PFSK-1 (cell line): Measurements from ENCODE around the gene PAPOLB.

Source experiments
- FOXP2 ChIP-seq: optimal IDR thresholded peaks from 2 replicates; pipeline ENCODE3; 2011; ENCODE audit warnings: borderline replicate concordance, control low read depth, inconsistent platforms; ENCODE audit not compliant: insufficient read depth; ENCODE audit errors: extremely low read length, extremely low read depth
- POLR2AphosphoS5 ChIP-seq: IDR thresholded peaks from 2 replicates; pipeline ENCODE4 v1.6.1; 2012; ENCODE audit warnings: low read depth, mild to moderate bottlenecking, control low read depth, low read length, moderate library complexity
- REST ChIP-seq, 2 experiments: IDR thresholded peaks; 2 replicates each; pipeline versions ENCODE4 v1.6.1 to v1.8.0; 2011 to 2012; ENCODE audit warnings: low read depth in 2 of 2, low read length in 2 of 2, control low read depth in 1 of 2, inconsistent platforms in 1 of 2, mild to moderate bottlenecking in 1 of 2, moderate library complexity in 1 of 2; ENCODE audit not compliant: insufficient read depth in 1 of 2
- SIN3A ChIP-seq: IDR thresholded peaks from 2 replicates; pipeline ENCODE4 v1.6.1; 2012; ENCODE audit warnings: mild to moderate bottlenecking, low read length, moderate library complexity, borderline replicate concordance; ENCODE audit not compliant: insufficient read depth
- TAF1 ChIP-seq: IDR thresholded peaks from 2 replicates; pipeline ENCODE4 v1.6.1; 2012; ENCODE audit warnings: low read length, control low read depth, borderline replicate concordance; ENCODE audit not compliant: insufficient read depth

Gene PAPOLB

GRCh38 chr7:4819560-4820404, 42.0 kb downstream of the PAPOLB start:
- TF ChIP-seq POLR2AphosphoS5 (no peak), TAF1 (no peak), SIN3A (no peak), FOXP2 (no peak), REST (IDR thresholded peaks at IDR 0.05; ENCODE audit: insufficient read depth in 1 of 2, low read depth in 2 of 2, low read length in 2 of 2) (no peak)

- TF ChIP-seq FOXP2 (no peak), POLR2AphosphoS5 (no peak)
Observed at GRCh38 chr7:4818000-4818794, 43.6 kb downstream of the PAPOLB start.

- no peak for TF ChIP-seq SIN3A
- no peak for TF ChIP-seq REST (IDR thresholded peaks at IDR 0.05; ENCODE audit: insufficient read depth in 1 of 2, low read depth in 2 of 2, low read length in 2 of 2)
- TF ChIP-seq FOXP2, result no peak
- TF ChIP-seq TAF1, result no peak
- TF ChIP-seq POLR2AphosphoS5, result no peak
Observed at GRCh38 chr7:4817178-4817901, 44.5 kb downstream of the PAPOLB start.

GRCh38 chr7:4816419-4817080, 45.3 kb downstream of the PAPOLB start:
- no peak for TF ChIP-seq FOXP2
- no peak for TF ChIP-seq TAF1
- TF ChIP-seq POLR2AphosphoS5, result no peak
- TF ChIP-seq REST (IDR thresholded peaks at IDR 0.05; ENCODE audit: insufficient read depth in 1 of 2, low read depth in 2 of 2, low read length in 2 of 2), result no peak
- TF ChIP-seq SIN3A, result no peak

GRCh38 chr7:4815609-4816418, 46.0 kb downstream of the PAPOLB start:
- TF ChIP-seq POLR2AphosphoS5 (no peak), REST (IDR thresholded peaks at IDR 0.05; ENCODE audit: insufficient read depth in 1 of 2, low read depth in 2 of 2, low read length in 2 of 2) (no peak), TAF1 (no peak), SIN3A (no peak), FOXP2 (no peak)
